ENCODE measurements around the gene TC2N.
A peak's percentile ranks its signal among the peaks of the same experiment; 100 is the strongest.
"Not testable (repeated sequence)": the region's sequence is repeated elsewhere in the genome, so short reads cannot be mapped to it uniquely, and the experiment has no call there.

The TC2N gene

DNA sequence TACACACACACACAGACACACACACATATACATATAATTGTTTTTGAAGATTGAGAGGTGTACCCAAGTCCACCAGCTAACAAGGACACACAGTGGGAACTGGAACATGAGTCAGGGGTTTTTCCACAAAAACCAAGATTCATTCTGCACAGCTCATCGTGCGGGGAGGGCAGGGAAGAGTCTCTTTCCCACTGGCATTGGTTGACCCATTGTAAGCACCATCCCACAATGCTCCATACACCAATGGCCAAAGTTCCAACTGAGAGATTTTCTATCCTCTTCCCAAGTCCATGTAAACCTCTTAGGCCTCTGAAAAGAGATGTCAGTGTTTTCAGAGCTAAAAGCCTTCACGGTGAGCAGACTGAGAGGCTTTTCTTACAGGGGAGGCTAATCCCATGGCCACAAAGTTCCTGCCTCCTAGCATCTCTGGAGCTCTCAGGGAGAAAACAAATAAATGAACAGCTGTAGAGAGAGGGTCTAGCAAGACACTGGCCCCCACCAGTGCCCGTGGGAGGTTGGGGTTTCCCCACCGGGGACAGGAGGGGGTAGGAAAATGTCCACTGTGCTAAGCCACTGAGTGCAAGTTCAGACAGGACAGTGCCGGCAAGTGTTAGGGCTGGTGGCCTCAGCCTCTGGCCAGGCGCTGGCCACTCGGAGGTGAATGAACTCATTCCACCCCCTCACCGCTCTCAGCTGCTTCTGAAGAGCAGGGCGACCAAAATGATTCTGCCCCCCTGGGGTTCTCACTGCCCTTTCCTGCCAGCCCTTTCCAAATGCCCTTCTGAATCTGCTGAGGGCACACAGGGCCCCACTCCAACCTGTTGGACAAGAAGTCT is 21.5 kb upstream of the TC2N start:
- DNase-seq: peak in 4 of 14 donors; percentile 19 to 27 (median 23)

DNA sequence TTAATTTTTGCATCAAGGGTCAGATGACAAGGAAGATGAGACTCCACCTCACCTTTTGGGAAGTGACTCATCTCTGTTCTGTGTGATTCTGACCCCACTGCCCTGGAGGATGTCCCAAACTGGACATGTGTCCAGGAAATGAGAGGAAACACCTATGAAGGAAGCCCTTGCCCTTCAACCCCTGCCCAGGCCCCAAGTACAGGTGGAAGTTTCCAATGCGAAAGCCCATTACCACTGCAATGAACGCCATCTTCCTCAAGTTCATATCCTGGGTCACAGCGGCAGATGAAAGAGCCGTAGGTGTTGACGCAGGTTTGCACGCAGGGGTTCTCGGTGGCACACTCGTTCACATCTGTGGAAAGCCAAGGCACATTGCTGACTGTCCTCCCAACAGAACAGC is 19.6 kb upstream of the TC2N start:
- no peak for DNase-seq

DNA sequence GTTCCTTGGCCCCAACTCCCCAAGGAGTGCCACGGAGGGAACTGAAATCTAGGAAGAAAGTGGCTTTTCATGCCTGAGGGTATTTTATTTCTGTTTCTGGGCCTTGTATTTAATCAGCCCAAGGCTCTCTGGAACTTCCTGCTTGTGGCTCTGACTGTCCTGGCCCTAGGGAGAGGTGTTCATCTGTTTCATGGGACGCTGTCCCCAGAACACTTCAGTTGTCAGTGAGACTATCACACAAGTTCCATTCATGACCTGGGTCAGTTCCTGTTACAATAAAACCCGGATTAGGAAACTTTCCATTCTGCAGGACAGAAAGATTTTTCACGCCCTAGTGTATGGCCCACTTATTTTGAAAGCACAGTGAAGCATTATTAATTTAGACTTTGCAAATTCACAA is 18.5 kb upstream of the TC2N start:
- no peak for DNase-seq

DNA sequence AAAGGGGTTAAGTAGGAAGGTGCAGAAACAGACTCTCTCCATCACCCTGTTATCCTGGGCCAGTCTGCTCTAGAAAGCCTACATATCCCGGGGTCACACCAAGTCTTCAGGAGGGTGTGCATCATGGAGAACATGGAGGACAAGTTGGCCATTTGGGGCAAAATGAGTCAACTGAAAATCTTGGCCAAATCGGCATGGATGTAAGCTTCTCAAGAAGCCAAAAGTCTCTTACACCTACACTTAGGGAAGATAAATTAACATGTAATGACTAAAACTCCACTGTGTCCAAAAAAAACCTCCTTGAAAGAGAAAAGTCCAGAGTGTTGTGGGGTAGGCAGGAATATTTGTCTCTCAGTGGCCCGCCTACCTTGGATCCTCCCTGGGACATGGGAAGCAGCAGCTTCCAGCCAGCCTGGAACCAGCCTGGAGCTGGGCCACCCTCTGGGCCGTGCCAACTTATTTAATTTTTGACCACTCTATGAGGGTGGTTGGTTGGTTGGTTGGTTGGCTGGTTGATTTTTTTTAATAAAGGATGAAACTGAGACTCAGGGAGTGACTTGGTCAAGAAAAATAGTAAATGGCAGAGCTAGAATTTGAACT is 17.9 kb upstream of the TC2N start:
- DNase-seq: no peak

- no peak for DNase-seq
Observed at GRCh38 chr14:91884664-91885063, 17.3 kb upstream of the TC2N start.

DNA sequence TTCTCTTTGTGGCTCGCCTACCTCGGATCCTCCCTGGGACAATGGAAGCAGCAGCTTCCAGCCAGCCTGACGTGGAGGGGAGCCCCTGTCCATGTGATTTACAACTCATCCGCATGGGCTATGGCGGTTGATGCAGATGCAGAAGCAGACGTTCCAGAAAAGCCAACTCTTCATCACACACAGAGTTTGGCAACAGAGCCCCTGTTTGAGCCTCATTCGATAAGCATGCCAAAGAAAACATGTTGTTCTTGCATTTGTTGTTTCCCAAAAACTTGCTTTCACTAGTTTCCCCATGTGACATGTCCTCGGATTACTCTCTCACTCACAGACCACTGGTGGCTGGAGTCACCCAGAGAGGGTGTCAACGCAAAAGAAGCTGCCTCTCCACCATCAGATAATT is 16.4 kb upstream of the TC2N start:
- DNase-seq: peak in 1 of 14 donors; percentile 18

DNA sequence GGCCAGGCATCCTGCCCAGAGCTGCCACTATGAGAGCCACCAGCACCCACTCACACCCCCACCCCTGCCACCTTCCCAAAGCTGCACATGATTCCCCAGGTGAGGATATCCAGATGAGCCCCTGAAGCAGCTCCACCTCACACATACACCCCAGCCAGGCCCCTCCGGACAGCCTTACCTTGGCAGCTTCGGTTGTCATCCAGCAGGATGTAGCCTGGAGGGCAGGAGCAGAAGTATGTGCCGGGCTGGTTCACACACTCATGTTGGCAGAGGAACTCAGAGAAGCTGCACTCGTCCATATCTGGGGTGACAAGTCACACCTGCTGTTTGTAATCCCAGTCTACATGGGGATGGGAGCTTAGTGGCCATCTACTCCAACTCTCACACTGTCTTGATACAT is 15.4 kb upstream of the TC2N start:
- DNase-seq: no peak

GRCh38 chr14:91882369-91882768 is 15.0 kb upstream of the TC2N start:
- DNase-seq: no peak

DNA sequence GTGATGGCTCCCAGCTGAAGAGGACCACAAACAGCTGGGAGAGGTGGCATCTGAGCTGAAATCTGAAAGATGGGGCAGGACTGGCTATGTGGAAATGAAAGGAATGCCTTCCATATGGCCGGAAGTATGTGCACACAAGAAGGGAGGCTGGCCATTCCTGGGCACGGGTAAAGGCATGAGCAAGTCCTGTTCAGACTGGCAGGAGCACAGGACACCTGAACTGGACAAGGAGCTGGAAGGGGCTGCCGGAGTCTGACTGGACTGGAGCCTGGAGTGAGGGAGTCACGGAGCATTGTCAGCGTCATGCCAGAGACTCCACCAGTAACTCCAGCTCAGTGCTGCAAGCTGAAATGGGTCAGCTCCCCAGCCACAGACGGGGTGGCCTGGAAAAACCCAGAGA is 11.9 kb upstream of the TC2N start:
- no peak for DNase-seq

- DNase-seq: no peak
Observed at GRCh38 chr14:91878274-91878673, 10.9 kb upstream of the TC2N start.

- no peak for DNase-seq
Observed at GRCh38 chr14:91877376-91877915, 10.1 kb upstream of the TC2N start.

DNA sequence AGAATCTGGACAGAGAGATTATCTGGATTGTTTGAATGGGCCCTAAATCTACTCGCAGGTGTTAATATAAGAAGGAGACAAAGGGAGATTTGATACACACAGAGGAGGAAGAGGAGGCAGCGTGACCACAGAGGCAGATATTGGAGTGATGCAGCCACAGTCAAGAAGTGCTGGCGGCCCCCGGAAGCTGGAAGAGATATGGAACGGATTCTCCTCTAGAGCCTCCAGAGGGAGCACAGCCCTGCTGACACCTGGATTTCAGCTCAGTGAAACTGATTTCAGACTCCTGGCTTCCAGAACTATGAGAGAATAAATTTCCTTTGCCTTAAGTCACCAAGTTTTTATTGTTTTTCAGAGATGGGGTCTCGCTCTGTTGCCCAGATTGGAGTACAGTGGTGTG is 9.2 kb upstream of the TC2N start:
- no peak for DNase-seq

DNA sequence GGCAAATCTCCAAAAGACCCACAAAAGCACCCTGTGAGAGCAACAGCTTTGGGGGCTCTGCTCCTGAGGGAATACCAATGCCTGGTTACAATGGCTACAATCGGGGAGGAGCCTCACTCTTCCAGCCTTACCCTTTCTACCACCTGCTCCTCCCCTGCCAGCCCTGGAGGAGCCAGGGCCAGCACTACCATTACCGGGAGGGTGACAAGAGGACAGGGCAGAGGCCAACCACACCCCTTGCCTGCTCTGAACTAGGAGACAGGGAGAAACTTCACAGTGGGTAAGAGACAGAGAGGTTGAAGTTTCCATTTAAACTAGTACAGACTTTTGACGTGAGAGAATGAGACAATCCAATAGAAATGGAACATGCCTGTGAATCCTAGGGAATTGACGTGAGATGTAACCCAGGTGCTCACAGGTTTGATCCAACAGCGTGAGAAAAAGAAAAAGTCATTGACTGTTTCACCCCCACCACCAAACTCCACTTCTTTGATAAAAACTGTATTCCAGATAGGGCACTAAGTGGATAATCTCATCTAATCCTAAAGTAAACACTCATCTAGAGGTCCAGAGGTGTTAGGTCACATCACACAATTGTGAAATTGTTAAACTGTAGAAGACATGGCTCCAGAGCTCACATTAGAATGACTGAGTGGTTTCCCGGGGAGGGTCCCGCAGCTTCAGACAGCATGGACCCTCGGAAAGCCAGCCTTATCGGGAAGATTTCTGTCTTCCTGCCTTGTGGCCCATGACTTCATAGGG is 8.4 kb upstream of the TC2N start:
- no peak for DNase-seq

DNA sequence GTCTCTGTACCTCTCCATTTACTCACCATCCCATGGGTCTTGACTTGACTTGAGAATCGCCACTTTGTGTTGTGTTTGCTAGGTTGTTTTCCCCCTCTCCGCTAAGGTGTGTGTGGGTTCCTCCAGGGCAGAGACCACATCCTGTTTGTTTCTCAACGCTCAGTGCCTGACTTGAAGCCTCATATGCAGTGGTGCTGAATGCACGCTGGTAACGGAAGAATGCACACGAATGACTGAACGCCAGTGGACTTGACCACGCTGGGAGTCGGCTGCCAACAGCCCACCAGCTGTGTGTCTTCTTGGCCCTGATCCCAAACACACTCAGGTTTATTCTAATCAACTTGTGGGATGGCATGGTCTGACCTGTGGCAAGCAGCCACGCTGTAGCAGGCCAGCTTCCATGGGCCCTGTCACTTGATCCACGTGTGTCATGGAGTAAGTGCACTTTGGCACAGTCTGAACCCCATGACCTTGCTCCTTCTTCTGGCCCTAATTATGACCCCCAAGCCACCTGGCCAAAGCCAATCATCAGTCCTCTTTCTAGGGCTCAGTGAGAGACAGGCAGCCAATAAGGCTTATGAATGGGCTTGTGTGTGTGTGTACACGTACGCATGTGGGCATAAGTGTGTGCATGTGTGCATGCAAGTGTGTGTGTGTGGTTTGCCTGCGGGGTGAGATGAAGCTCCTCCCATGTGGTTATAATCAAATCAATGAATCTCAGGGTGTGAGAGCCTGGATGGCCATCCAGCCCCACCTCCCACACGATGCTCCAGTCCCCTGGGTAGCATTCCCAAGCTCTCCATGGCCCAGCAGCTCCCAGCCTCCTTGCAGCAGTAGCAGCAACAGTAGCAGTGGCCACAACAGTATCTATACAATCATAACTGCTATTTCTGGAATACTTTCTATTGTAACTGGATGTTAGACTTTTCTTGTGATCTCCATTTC is 6.4 kb upstream of the TC2N start:
- no peak for DNase-seq

- DNase-seq: peak in 1 of 14 donors; percentile 28
Observed at GRCh38 chr14:91872517-91873470, 5.5 kb upstream of the TC2N start.

GRCh38 chr14:91872011-91872501 is 4.7 kb upstream of the TC2N start:
- DNase-seq: no peak

- not testable (repeated sequence) for DNase-seq
Observed at GRCh38 chr14:91871401-91871800, 4.1 kb upstream of the TC2N start.

DNA sequence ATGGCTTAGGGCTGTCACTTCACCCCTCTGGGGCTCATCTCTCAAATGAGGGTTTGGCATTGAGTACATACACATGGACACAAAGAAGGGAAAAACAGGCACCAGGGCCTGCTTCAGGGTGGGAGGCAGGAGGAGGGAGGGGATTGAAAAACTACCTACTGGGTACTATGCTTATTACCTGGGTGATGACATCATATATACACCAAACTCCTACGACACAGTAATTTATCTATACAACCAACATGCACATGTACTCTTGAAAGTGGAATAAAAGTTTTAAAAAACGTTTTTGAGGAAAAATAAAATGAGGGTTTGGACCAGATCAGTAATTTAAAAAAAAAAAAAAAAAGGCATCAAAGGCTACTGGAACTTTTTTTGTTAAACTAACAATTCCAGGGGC is 3.6 kb upstream of the TC2N start:
- DNase-seq: no peak

DNA sequence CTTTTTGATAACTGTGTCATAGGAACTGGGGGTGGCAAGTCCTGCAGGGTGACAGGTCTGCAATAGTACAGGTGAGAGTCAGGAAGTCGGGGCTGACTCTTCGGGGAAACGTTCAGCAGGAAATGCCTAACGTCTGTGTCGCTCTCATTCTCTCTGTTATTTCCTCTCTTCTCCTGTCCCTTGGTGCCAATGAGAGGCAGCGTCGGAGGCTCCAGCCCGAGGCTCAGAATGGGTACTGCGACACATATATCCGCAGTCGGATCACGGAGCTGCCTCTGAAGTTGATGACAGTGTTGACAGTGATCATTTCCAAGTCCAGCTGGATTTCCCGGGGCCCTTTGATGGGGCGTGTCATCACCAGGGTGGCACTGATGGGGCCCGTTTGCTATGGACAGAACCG is 2.7 kb upstream of the TC2N start:
- no peak for DNase-seq

DNA sequence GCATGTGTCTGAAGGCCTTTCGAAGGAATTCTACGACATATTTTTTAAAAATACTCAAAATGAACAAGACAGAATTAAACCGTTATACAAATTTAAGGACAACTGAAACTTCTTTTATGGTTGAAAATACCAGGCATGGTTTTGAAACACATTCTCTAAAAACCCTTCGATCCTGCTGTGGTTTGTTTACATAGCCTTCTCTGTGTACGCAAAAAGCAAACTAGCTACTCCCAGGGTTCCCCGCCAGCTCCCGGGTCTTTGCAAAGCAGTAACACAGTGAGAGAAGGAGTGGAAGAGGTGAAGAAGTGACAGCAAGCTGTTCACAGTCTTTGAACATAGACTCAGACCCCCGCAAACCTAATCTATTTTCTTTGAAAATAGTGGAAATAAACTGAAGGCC is 2.2 kb upstream of the TC2N start:
- no peak for DNase-seq
